BJ (cell line): ENCODE measurements around the gene RBM38. TPM values are rescaled to one million over a fixed set of nuclear protein-coding genes. Genes with fewer than 3 reads are reported as not detected.

Source experiments
- CTCF ChIA-PET: fragments of 350-600 bp; formaldehyde crosslinking; extraction: SDS; loops from one replicate; lab custom pipeline; 2021; ENCODE audit warnings: antibody characterized with exemption, inconsistent platforms; lab: Yijun Ruan, JAX
- POLR2A ChIA-PET: fragments of 300-600 bp; sonication (Branson Sonifier 250); formaldehyde crosslinking; extraction: SDS; loops from one replicate; lab custom pipeline; 2021; ENCODE audit warnings: antibody characterized with exemption; lab: Charles Lee
- DNase-seq: peaks from one replicate; pipeline ENCODE4 v3.0.0-alpha.2; 2011; ENCODE audit warnings: low read depth
- H3K27me3 ChIP-seq: 2 replicates; pipeline ENCODE4 v1.6.0; 2011; ENCODE audit warnings: low read length; ENCODE audit not compliant: control insufficient read depth, insufficient read depth
- H3K36me3 ChIP-seq: 2 replicates; pipeline ENCODE4 v1.5.1; 2011; ENCODE audit warnings: low read length; ENCODE audit not compliant: control insufficient read depth, insufficient read depth
- H3K4me3 ChIP-seq: 2 replicates; pipeline ENCODE4 v1.5.1; 2011; ENCODE audit warnings: low read depth, mild to moderate bottlenecking, control low read depth, low read length
- polyA plus RNA-seq: library from polyadenylated mRNA; depleted of rRNA; stranded (reverse); fragments of >200 nt; gene quantifications from 2 replicates; pipeline ENCODE4 v1.2.3, GENCODE V29; 2011
- TF ChIP-seq, protein P1 (sequence below): IDR thresholded peaks from 2 replicates; pipeline ENCODE4 v1.5.1; 2011; ENCODE audit warnings: low read depth, mild to moderate bottlenecking, control low read depth, inconsistent platforms, low read length, moderate library complexity; ENCODE audit not compliant: insufficient read depth

The RBM38 gene
- polyA plus RNA-seq, 1 experiment = 5.2 TPM

DNA sequence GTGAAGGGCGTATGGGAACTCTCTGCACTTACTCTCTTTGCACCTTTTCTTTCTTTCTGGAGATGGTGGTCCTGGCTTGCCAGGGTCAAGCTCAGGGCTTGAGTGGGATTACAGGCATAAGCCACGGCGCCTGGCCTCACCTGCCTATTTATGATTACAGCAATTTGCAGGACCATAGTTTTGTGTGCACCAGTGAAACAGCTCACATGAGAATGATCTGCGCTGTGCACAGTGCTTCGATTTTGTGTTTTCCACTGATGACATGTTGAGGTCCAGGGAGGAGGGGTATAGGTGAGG is 40.3 kb downstream of the RBM38 start:
- H3K27me3 ChIP-seq = peaks cover 5% of the 10 kb centered on the region
- POLR2A ChIA-PET = no interaction called here
- CTCF ChIA-PET = interaction anchor here (0.6 kb wide), 1 partner anchor 815 kb away, joined by 3 read pairs; no protein-coding TSS in a partner anchor
- TF ChIP-seq, protein P1, sequence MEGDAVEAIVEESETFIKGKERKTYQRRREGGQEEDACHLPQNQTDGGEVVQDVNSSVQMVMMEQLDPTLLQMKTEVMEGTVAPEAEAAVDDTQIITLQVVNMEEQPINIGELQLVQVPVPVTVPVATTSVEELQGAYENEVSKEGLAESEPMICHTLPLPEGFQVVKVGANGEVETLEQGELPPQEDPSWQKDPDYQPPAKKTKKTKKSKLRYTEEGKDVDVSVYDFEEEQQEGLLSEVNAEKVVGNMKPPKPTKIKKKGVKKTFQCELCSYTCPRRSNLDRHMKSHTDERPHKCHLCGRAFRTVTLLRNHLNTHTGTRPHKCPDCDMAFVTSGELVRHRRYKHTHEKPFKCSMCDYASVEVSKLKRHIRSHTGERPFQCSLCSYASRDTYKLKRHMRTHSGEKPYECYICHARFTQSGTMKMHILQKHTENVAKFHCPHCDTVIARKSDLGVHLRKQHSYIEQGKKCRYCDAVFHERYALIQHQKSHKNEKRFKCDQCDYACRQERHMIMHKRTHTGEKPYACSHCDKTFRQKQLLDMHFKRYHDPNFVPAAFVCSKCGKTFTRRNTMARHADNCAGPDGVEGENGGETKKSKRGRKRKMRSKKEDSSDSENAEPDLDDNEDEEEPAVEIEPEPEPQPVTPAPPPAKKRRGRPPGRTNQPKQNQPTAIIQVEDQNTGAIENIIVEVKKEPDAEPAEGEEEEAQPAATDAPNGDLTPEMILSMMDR = no peak
- H3K36me3 ChIP-seq = no peaks in the 10 kb centered on the region
- no peak for DNase-seq
- no peak overlapping the region for H3K4me3 ChIP-seq

DNA sequence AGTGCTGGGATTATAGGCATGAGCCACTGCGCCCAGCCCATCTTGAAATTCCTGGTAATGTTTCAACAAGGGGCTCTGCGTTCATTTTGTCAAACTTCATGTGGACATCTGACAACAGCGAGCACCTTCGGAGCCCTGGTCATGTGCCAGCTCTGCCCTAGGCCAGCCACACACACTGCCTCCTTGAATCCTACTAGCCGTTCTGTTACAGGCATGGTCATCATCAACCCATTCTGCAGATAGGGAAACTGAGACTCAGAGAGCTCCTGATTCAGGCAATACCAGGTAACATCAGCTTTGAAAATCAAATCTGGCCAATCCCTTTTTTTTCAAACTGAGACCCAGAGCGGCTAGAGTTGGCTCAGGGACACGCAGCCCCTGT is 41.3 kb downstream of the RBM38 start:
- TF ChIP-seq, protein P1 = no peak
- no peak for DNase-seq
- ChIA-PET CTCF (interaction anchor here (1.2 kb wide), 1 partner anchor 14 kb away, joined by 4 read pairs; no protein-coding TSS in a partner anchor), POLR2A (no interaction called here)
- no peak overlapping the region for H3K4me3 ChIP-seq
- H3K27me3 ChIP-seq = peaks cover 3% of the 10 kb centered on the region
- H3K36me3 ChIP-seq = no peaks in the 10 kb centered on the region

DNA sequence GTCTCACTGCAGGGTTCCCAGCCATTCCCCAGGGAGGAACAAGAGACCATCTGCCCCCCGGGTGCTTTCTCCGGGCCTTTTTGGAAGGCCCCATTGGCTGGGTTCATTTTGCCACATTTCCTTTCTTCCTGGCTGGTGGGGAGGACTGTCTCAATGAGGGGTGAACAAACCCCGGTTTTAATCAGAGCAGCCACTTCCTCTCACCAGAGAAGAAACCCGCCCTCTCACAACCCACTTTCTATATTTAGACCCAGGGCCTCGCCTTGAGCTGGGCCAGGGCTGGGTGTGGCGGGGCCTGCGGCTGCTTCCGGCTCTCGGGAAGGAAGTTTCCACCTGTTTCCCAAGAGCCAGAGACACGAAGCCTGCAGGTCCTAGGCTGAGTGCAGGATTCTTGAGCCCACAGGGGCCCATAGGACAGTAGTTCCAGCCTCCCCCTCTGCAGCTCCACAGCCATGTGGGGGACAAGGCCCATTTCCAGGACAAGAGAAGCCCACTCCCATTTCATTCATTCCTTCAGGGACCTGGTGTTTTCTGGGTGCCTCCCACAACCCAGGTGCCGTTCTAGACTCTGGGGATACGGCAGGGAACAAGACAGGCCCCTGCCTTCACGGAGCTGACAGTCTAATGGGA is 41.8 kb downstream of the RBM38 start:
- no peak for DNase-seq
- TF ChIP-seq, protein P1 = no peak
- POLR2A ChIA-PET = no interaction called here
- H3K36me3 ChIP-seq = no peaks in the 10 kb centered on the region
- no peak overlapping the region for H3K4me3 ChIP-seq
- H3K27me3 ChIP-seq = peaks cover 3% of the 10 kb centered on the region; the same call in 1 of the 2 replicates
- CTCF ChIA-PET = interaction anchor here (1.2 kb wide), 1 partner anchor 15 kb away, joined by 4 read pairs; no protein-coding TSS in a partner anchor

DNA sequence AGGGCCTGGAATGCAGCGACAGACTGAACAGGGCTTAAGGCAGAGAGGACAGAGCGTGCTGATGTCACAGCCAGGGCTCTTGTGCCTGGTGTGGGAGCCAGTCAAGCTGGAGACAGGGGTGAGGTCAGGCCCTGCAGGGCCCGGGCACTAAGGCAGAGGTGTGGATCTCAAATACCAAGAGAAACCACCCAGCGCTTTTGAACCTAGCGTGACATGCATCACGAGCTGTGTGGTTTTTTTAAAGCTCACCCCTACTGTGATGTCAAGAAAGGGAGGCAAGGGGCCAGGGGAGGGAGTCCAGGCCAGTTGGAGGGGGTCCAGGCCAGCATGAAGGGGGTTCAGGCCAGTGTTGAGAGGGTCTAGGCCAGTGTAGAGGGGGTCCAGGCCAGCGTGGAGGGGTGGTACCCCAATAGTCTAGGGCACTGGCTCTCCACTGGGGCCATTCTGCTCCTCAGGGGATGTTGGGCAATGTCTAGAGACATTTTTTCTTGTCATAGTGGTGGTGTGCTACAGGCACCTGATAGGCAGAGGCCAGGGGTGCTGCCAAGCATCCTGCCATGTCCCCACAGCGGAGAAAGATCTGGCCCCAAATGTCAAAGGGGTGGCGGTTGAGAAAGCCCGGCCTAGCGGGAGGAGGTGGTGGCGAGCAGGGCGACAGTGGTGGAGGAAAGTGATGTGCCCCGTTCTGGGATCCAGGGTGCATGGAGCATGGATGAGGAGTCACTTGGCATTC is 42.6 kb downstream of the RBM38 start:
- ChIA-PET POLR2A (no interaction called here), CTCF (interaction anchor here (1.2 kb wide), 1 partner anchor 16 kb away, joined by 4 read pairs; no protein-coding TSS in a partner anchor)
- Histone ChIP-seq H3K36me3 (no peaks in the 10 kb centered on the region), H3K4me3 (no peak overlapping the region), H3K27me3 (peaks cover 3% of the 10 kb centered on the region; the same call in 1 of the 2 replicates)
- no peak for DNase-seq
- TF ChIP-seq, protein P1 = no peak

DNA sequence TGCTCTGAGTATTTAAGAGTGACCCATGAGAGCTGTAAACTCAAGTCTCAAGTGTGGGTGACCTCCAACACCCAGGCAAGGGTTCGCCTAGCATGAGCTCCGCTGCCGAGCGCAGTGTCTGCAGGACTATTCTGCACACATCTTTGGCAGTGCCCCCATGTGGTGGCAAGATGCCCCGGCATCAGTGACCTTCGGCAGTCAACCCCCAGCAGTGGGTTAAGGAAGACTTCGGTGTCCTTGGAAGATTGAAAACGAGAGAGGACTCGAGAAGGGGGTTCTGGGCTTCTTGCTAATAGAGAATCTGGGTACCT is 43.1 kb downstream of the RBM38 start:
- POLR2A ChIA-PET = no interaction called here

More for the DNA sequence above, 43.1 kb downstream of the RBM38 start:
- Histone ChIP-seq H3K4me3 (no peak overlapping the region), H3K36me3 (no peaks in the 10 kb centered on the region), H3K27me3 (peaks cover 3% of the 10 kb centered on the region; the same call in 1 of the 2 replicates)
- TF ChIP-seq, protein P1 = peak; percentile 8; the same call in 1 of the 2 replicates
- CTCF ChIA-PET = no interaction called here
- DNase-seq = no peak
